Activated CD8-positive, alpha-beta T cell treated with anti-CD3 and anti-CD28 coated beads for 36 hours (primary cell): Measurements from ENCODE around the gene TP53RK. TPM values are rescaled to one million over a fixed set of nuclear protein-coding genes. Genes with fewer than 3 reads are reported as not detected.
"Not testable (repeated sequence)": the region's sequence is repeated elsewhere in the genome, so short reads cannot be mapped to it uniquely, and the experiment has no call there.

Experiments used
- ATAC-seq: fragments of 200-7000 bp; cut with Tn5 transposase; one replicate; pipeline ENCODE4 v1.10.0; 2021; ENCODE audit warnings: mild to moderate bottlenecking, moderate library complexity
- CTCF ChIA-PET: fragments of 350-600 bp; sonication (Branson Sonifier 250); formaldehyde crosslinking; loops from one replicate; lab custom pipeline; 2021; ENCODE audit warnings: antibody characterized with exemption; lab: Charles Lee
- POLR2A ChIA-PET: fragments of 350-600 bp; sonication (Branson Sonifier 250); formaldehyde crosslinking; loops from one replicate; lab custom pipeline; 2021; ENCODE audit warnings: antibody characterized with exemption; lab: Charles Lee
- DNase-seq: peaks from one replicate; pipeline ENCODE4 v3.0.0-alpha.2; 2020
- H3K27ac Mint-ChIP-seq: one replicate; pipeline ENCODE4 v1.8.0; 2021; ENCODE audit warnings: mild to moderate bottlenecking, mixed read lengths
- H3K27me3 Mint-ChIP-seq: one replicate; pipeline ENCODE4 v1.8.0; 2021; ENCODE audit warnings: mixed read lengths
- H3K36me3 Mint-ChIP-seq: one replicate; pipeline ENCODE4 v1.8.0; 2021; ENCODE audit warnings: low read depth, mixed read lengths
- H3K4me1 Mint-ChIP-seq: one replicate; pipeline ENCODE4 v1.8.0; 2021; ENCODE audit warnings: low read depth, mixed read lengths
- H3K4me3 Mint-ChIP-seq: one replicate; pipeline ENCODE4 v1.8.0; 2021; ENCODE audit warnings: mild to moderate bottlenecking, moderate library complexity, mixed read lengths
- H3K9me3 Mint-ChIP-seq: one replicate; pipeline ENCODE4 v1.8.0; 2021; ENCODE audit warnings: mixed read lengths
- intact Hi-C: fragments of 100-400 bp; cut with micrococcal nuclease; formaldehyde crosslinking; loops from one replicate; pipeline ENCODE4 v1.10.0; 2022
- total RNA-seq, 2 experiments: library from RNA; stranded (reverse); gene quantifications; one replicate each; pipeline ENCODE4 v1.2.3, GENCODE V29; 2021
- TF ChIP-seq, protein P1 (sequence below): fragments of 200-600 bp; IDR thresholded peaks from one replicate; pipeline ENCODE4 v1.8.0; 2022; ENCODE audit warnings: antibody characterized with exemption, mild to moderate bottlenecking

Gene TP53RK
- total RNA-seq, 2 experiments from 2014 or later: 12.2 to 13.6 TPM

DNA sequence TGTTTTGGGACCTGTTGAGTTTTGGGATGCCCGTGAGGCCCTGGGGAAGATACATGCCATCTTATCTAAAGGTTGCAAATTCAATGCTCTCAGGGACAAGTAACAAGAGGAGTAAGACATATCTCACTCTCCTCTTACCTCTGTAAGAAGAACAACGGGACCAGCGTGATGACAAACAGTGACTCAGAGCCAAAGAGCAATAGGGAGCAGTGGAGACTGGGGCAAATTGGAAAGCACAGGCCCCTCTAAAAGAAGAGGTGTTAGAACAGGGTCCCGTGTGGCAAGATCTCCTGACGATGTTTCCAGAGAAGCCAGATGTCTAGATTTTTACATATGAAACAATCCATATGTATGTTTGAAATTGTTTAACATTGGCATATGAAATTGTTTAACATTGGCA lies 11.6 kb downstream of the TP53RK start:
- POLR2A ChIA-PET: no interaction called here
- Mint-ChIP-seq H3K27ac (no peak overlapping the region), H3K4me1 (peaks cover 13% of the 10 kb centered on the region), H3K9me3 (peaks cover 1% of the 10 kb centered on the region), H3K4me3 (no peak overlapping the region), H3K36me3 (no peaks in the 10 kb centered on the region), H3K27me3 (no peaks in the 10 kb centered on the region)
- TF ChIP-seq, protein P1, sequence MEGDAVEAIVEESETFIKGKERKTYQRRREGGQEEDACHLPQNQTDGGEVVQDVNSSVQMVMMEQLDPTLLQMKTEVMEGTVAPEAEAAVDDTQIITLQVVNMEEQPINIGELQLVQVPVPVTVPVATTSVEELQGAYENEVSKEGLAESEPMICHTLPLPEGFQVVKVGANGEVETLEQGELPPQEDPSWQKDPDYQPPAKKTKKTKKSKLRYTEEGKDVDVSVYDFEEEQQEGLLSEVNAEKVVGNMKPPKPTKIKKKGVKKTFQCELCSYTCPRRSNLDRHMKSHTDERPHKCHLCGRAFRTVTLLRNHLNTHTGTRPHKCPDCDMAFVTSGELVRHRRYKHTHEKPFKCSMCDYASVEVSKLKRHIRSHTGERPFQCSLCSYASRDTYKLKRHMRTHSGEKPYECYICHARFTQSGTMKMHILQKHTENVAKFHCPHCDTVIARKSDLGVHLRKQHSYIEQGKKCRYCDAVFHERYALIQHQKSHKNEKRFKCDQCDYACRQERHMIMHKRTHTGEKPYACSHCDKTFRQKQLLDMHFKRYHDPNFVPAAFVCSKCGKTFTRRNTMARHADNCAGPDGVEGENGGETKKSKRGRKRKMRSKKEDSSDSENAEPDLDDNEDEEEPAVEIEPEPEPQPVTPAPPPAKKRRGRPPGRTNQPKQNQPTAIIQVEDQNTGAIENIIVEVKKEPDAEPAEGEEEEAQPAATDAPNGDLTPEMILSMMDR: no peak
- ATAC-seq (no peak), DNase-seq (no peak)
- intact Hi-C loops: no loop called here
- CTCF ChIA-PET: no interaction called here

DNA sequence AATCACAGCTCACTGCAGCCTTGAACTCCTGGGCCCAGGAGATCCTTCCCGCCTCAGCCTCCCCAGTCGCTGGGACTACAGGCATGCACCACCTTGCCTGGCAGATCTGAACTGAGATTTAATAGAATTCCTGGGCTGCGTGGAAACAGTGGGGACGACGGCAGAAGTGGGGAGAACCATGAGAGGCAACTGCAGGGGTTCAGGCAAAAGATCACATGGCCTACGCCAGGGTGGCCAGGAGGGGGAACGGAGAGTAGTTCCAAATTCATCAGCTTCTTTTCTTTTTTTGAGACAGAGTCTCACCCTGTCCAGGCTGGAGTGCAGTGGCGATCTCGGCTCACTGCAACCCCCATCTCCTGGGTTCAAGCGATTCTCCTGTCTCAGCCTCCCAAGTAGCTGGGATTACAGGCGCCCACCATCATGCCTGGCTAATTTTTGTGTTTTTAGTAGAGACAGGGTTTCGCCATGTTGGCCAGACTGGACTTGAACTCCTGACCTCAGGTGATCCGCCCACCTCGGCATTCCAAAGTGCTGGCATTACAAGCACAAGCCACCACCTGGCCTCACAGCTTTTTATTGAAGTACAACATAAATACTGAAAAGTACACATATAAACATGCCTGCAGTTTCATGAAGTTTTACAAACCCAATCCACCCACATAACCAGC lies 12.5 kb downstream of the TP53RK start:
- H3K27me3 Mint-ChIP-seq, POLR2A ChIA-PET, H3K27ac Mint-ChIP-seq, ATAC-seq, H3K9me3 Mint-ChIP-seq, H3K4me3 Mint-ChIP-seq, H3K36me3 Mint-ChIP-seq, DNase-seq, CTCF ChIA-PET, intact Hi-C loops: not testable (repeated sequence)
- H3K4me1 Mint-ChIP-seq: peaks cover 12% of the 10 kb centered on the region

DNA sequence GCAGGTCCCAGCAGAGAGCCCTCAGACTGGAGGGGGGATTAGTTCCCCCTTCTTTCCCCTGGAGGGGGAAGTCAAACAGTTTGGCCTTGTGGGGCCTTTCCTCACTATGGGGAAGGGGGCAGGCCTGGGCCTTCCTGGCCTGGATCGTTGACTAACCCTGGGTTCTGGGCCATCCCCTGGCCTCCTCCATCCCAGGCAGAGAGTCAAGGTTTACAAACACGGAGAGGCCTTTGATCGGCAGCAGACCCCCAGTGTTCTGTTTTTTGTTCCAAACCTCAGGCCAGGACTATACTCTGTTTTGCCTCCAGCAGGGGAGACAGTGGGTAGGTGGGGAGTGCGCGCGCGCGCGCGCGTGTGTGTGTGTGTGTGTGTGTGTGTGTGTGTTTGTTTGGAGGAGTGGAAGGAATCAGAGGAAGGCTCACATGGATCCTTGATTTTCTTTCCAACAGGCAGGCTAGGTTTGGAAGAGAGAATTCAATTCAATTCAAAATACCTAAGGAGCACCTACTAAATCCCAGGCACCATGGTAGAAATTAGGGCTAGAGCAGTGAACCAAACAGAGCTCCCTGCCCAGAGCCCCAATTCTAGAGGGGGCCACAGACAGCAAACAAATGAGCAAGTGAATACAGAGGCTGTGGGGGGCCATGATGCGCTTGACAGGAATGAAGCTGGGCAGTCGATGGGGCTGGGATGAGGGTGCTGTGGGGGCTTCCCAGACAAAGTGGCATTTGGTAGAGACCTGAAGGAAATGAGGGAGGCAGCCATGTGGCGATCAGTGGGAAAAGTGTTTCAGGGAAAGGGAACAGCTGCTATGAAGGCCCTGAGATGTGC lies 14.8 kb downstream of the TP53RK start:
- Mint-ChIP-seq H3K4me1 (no peaks in the 10 kb centered on the region), H3K4me3 (no peak overlapping the region), H3K27me3 (no peaks in the 10 kb centered on the region), H3K9me3 (peaks cover 21% of the 10 kb centered on the region), H3K36me3 (peaks cover 8% of the 10 kb centered on the region), H3K27ac (peak overlapping the region; percentile 30)
- intact Hi-C loops: no loop called here
- POLR2A ChIA-PET: no interaction called here
- CTCF ChIA-PET: no interaction called here
- ATAC-seq (no peak), DNase-seq (no peak)
- TF ChIP-seq, protein P1: no peak

DNA sequence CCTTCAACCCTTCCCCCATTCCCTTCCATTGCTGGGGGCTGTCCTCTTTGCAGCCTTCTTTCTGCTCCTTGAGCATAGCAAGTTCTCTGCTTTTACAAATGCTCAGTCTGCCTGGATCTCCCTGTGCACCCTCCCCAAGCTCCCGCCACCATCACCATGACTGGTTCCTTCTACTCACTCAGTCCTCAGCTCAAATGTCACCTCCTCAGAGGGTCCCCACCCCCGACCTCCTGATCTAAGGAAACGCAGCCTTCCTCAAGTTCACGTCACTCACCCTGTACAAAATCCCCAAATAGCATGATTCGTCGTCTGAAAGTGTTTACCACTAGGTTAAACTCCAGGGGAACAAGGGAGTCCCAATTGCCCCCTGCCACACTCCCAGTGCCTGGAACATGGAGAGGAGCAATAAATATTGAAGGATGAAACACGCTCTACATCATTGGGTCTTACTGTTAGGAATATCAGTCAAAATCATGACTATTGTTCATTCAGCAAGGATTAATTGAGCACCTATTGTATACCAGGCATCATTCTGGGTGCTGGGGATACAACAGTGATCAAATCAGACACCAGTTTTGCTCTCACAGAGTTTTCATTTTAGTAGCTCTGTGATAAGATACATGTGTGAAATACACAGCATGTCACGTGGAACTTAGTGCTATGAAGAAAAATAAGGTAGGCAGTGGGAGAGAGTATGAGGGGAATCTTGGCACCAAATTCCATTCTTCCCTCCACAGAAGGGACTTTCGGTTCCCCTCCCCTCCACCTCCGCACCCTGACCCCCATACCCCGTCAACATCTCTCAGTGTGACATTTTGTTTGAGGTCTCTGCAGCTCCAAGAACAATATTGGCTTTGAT lies 15.6 kb downstream of the TP53RK start:
- CTCF ChIA-PET: no interaction called here
- intact Hi-C loops: no loop called here
- no peak for ATAC-seq
- H3K4me3 Mint-ChIP-seq: no peak overlapping the region
- peaks cover 11% of the 10 kb centered on the region for H3K36me3 Mint-ChIP-seq
- H3K27ac Mint-ChIP-seq: no peak overlapping the region
- H3K4me1 Mint-ChIP-seq: no peaks in the 10 kb centered on the region
- peaks cover 21% of the 10 kb centered on the region for H3K9me3 Mint-ChIP-seq
- DNase-seq: no peak
- no peaks in the 10 kb centered on the region for H3K27me3 Mint-ChIP-seq
- POLR2A ChIA-PET: no interaction called here
- TF ChIP-seq, protein P1: no peak

DNA sequence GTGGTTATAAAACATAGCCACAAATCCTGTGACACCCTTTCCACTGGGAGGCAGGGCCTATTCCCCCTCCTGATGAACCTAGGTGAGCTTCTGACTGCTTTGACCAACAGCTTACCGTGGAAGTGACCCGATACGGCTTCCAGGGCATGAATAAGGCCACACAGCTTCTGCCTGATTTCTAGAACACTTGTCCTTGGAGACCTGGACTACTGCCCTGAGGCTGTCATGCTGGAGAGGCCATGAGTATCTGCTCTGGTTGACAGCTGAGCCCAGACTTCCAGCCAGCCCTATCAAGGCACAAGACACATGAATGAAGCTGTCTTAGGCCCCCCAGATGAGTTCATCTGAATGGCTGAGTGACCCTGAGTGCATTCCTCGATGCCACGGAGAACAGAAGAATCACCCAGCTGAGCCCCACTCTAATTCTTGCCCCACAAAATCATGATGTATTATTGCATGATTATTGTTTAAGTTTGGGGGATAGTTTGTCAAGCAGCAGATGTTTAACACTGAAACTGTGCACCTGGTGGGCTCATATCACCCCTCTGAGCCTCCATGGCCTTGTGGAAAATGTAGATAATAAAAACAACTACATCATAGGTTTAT lies 16.6 kb downstream of the TP53RK start:
- DNase-seq (no peak), ATAC-seq (no peak)
- no peak overlapping the region for H3K27ac Mint-ChIP-seq
- H3K9me3 Mint-ChIP-seq: peaks cover 21% of the 10 kb centered on the region
- H3K27me3 Mint-ChIP-seq: no peaks in the 10 kb centered on the region
- TF ChIP-seq, protein P1: no peak
- ChIA-PET CTCF (interaction anchor here (1.4 kb wide), 1 partner anchor 8 kb away, joined by 7 read pairs; no protein-coding TSS in a partner anchor), POLR2A (interaction anchor here (0.6 kb wide), 1 partner anchor 25 kb away, joined by 4 read pairs; no protein-coding TSS in a partner anchor)
- H3K4me1 Mint-ChIP-seq: no peaks in the 10 kb centered on the region
- H3K4me3 Mint-ChIP-seq: no peak overlapping the region
- intact Hi-C loops: no loop called here
- peaks cover 11% of the 10 kb centered on the region for H3K36me3 Mint-ChIP-seq
